Measurements from ENCODE around the gene IQGAP1. TPM values are rescaled to one million over a fixed set of nuclear protein-coding genes. Genes with fewer than 3 reads are reported as not detected.

Gene IQGAP1
- total and polyA plus RNA-seq, 2 of the 4 experiments (the other 2 are of a cell fraction) = 87.5 to 207 TPM

DNA sequence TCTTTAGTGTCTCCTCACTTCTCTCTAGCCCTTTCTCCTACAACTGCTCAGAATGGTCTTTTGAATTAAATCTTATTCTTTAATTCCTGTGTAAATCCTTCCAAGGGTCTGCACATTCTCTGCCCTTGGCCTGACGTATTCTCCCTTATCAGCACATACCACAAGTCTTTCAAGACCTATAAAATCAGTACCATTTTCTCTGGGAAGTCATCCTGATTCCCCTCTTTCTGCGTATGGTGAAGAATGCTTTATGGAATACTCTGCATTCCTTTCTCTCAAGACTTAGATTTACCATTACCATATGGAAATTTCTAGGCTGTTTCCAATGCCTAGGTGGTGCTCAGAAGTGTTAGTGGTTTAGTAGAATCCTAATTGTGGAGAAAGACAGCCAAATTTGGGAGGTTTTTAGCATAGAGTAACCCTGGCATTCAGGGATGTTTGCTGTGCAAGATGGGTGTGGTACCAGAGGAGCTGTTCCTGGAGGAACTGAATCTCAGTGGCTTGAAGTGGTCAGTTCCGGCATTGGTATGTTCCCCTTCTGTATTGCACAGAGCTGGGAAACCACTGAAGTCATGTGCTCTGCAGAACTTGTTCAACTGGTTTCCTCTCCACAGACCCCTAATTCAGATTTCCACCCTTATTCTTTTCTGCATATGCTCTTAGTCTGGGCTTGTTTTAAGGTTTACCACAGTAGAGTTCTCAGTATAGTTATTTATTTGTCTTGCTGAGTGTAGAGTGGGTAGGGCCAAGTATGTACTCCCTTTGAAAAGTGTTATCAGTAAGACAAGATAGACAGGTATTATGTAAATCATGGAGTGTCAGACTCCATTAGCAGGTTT lies 24.5 kb downstream of the IQGAP1 start (continued):
- TF ChIP-seq MAFK (IDR thresholded peaks at IDR 0.05; ENCODE audit: low read depth, low read length) (no peak), RFX5 (IDR thresholded peaks at IDR 0.05; ENCODE audit: low read depth, low read length) (no peak)
